ENCODE data around the gene TBC1D14. TPM values are rescaled to one million over a fixed set of nuclear protein-coding genes. Genes with fewer than 3 reads are reported as not detected.

The TBC1D14 gene
- total and polyA plus RNA-seq, 9 of the 15 experiments (the other 6 are each of a cell fraction or from before 2014, with no cell fraction given): 2.1 to 59.6 (median 44.8) TPM

DNA sequence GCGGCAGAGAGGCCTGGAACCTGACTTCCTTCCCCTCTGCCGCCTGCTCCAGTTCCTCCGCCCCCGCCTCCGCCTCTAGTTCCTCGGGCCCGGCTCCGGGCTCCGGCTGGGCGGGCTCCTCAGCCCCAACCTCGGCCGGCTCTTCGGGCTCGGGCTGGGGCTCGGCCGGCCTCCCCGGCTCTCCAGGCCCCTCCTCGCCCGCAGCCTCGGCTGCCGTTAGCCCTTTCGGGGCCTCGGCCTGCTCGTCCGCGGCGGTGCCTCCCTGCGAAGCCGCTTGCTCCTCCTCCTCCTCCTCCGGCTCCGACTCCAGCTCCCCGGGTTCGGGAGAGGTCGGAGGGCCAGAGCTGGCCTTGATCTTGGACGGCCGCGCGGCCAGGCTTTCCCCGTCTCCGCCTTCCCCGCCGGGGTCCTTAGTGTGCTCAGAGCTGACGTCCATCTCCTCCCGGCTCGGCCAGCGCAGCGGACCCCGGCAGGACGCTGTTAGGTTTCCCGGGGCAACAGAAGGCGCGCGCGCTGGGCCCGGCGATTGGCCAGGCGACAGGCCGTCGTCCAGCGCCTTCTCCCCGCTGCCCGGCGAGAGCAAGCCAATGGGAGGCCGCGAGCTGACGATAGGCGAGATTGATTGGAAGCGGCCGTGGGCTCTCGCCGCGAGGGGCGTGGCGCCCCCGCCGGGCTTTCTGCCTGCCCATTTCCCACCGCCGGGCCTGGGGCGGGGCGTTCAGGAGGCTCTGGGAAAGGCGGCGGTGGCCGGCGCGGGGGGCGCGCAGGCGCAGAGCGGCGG, 133.1 kb downstream of the TBC1D14 start (continued):
- TF ChIP-seq PHB2 (IDR thresholded peaks at IDR 0.05; ENCODE audit: low read depth) (no peak), ZNF431 (CRISPR knock-in tag; IDR thresholded peaks at IDR 0.05) (no peak), ZNF57 (CRISPR knock-in tag; IDR thresholded peaks at IDR 0.05) (no peak), PHF21A (IDR thresholded peaks at IDR 0.05; ENCODE audit: borderline replicate concordance, low read depth) (0 out of 2 replicates have a peak, but pooled peaks have one; percentile 19), ZC3H11A (IDR thresholded peaks at IDR 0.05; ENCODE audit: low read depth, low read length) (no peak), U2AF2 (optimal IDR thresholded peaks at IDR 0.05; ENCODE audit: low read depth, low read length) (no peak), CBFA2T3 (IDR thresholded peaks at IDR 0.05) (no peak), HNRNPL (IDR thresholded peaks at IDR 0.05; ENCODE audit: low read depth, low read length) (no peak), FOXJ3 (CRISPR knock-in tag; IDR thresholded peaks at IDR 0.05) (no peak), KLF16 (IDR thresholded peaks at IDR 0.05) (no peak), CBFA2T2 (conservative IDR thresholded peaks at IDR 0.05) (no peak), ZZZ3 (IDR thresholded peaks at IDR 0.05) (no peak), ZNF24 (IDR thresholded peaks at IDR 0.05) (no peak), SMARCB1 (IDR thresholded peaks at IDR 0.05; ENCODE audit: insufficient read length, low read depth) (no peak), ILK (tag; IDR thresholded peaks at IDR 0.05; ENCODE audit: borderline replicate concordance, low read depth) (no peak), TGIF2 (CRISPR knock-in tag; IDR thresholded peaks at IDR 0.05) (no peak)
- TF ChIP-seq, protein P1, sequence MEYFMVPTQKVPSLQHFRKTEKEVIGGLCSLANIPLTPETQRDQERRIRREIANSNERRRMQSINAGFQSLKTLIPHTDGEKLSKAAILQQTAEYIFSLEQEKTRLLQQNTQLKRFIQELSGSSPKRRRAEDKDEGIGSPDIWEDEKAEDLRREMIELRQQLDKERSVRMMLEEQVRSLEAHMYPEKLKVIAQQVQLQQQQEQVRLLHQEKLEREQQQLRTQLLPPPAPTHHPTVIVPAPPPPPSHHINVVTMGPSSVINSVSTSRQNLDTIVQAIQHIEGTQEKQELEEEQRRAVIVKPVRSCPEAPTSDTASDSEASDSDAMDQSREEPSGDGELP (CRISPR knock-in tag; IDR thresholded peaks at IDR 0.05; ENCODE audit: borderline replicate concordance): peak; percentile 72; the same call in 1 of the 2 replicates
- TF ChIP-seq, protein P2, sequence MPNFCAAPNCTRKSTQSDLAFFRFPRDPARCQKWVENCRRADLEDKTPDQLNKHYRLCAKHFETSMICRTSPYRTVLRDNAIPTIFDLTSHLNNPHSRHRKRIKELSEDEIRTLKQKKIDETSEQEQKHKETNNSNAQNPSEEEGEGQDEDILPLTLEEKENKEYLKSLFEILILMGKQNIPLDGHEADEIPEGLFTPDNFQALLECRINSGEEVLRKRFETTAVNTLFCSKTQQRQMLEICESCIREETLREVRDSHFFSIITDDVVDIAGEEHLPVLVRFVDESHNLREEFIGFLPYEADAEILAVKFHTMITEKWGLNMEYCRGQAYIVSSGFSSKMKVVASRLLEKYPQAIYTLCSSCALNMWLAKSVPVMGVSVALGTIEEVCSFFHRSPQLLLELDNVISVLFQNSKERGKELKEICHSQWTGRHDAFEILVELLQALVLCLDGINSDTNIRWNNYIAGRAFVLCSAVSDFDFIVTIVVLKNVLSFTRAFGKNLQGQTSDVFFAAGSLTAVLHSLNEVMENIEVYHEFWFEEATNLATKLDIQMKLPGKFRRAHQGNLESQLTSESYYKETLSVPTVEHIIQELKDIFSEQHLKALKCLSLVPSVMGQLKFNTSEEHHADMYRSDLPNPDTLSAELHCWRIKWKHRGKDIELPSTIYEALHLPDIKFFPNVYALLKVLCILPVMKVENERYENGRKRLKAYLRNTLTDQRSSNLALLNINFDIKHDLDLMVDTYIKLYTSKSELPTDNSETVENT (CRISPR knock-in tag; IDR thresholded peaks at IDR 0.05): no peak
- TF ChIP-seq, protein P3, sequence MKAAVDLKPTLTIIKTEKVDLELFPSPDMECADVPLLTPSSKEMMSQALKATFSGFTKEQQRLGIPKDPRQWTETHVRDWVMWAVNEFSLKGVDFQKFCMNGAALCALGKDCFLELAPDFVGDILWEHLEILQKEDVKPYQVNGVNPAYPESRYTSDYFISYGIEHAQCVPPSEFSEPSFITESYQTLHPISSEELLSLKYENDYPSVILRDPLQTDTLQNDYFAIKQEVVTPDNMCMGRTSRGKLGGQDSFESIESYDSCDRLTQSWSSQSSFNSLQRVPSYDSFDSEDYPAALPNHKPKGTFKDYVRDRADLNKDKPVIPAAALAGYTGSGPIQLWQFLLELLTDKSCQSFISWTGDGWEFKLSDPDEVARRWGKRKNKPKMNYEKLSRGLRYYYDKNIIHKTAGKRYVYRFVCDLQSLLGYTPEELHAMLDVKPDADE (conservative IDR thresholded peaks at IDR 0.05; ENCODE audit: control insufficient read depth, low read depth, low read length): peak; percentile 64; the same call in 1 of the 2 replicates

Measured in K562 (cell line).